CD4-positive, CD25-positive, alpha-beta regulatory T cell (primary cell): ENCODE results near the gene RFX3. TPM values are rescaled to one million over a fixed set of nuclear protein-coding genes. Genes with fewer than 3 reads are reported as not detected.

Experiments
- ATAC-seq, 2 donors: fragments of 150-1000 bp; cut with Tn5 transposase; one replicate each; pipeline ENCODE4 v1.10.0; 2021; ENCODE audit warnings: low read depth in 2 of 2, moderate number of reproducible peaks in 2 of 2, moderate library complexity in 1 of 2
- DNase-seq, 3 donors: peaks; one replicate each; pipeline versions ENCODE4 v3.0.0 to v3.0.0-alpha.2; 2012 to 2022; ENCODE audit warnings: mixed read lengths in 1 of 3
- H3K27ac ChIP-seq: one replicate; pipeline ENCODE4 v1.7.0; 2013; ENCODE audit warnings: mild to moderate bottlenecking, low read length; ENCODE audit not compliant: insufficient read depth, poor library complexity, severe bottlenecking
- H3K27me3 ChIP-seq: one replicate; pipeline ENCODE4 v1.7.0; 2013; ENCODE audit warnings: low read length; ENCODE audit not compliant: control insufficient read depth, insufficient read depth
- H3K36me3 ChIP-seq: one replicate; pipeline ENCODE4 v1.7.0; 2013; ENCODE audit warnings: mild to moderate bottlenecking, low read length, moderate library complexity; ENCODE audit not compliant: control insufficient read depth, insufficient read depth
- H3K4me1 ChIP-seq: 2 replicates; pipeline ENCODE4 v1.7.0; 2013; ENCODE audit warnings: mild to moderate bottlenecking, low read length; ENCODE audit not compliant: insufficient read depth, control insufficient read depth, poor library complexity, severe bottlenecking
- H3K4me3 ChIP-seq: one replicate; pipeline ENCODE4 v1.7.0; 2013; ENCODE audit warnings: low read depth, mild to moderate bottlenecking, low read length, moderate library complexity
- H3K9me3 ChIP-seq, 2 experiments: 1 replicate in 1 of 2; 2 replicates in 1 of 2; pipeline ENCODE4 v1.7.0; 2013; ENCODE audit warnings: low read length in 2 of 2, mild to moderate bottlenecking in 1 of 2, moderate library complexity in 1 of 2; ENCODE audit not compliant: control insufficient read depth in 2 of 2
- H3K27ac Mint-ChIP-seq, 3 donors: one replicate each; pipeline ENCODE4 v1.8.0; 2020 to 2022; ENCODE audit warnings: mild to moderate bottlenecking in 3 of 3, mixed read lengths in 3 of 3, moderate library complexity in 2 of 3
- H3K27me3 Mint-ChIP-seq: one replicate; pipeline ENCODE4 v1.8.0; 2022; ENCODE audit warnings: mild to moderate bottlenecking, mixed read lengths
- H3K36me3 Mint-ChIP-seq: one replicate; pipeline ENCODE4 v1.8.0; 2020; ENCODE audit warnings: mixed read lengths
- H3K4me1 Mint-ChIP-seq, 4 donors: one replicate each; pipeline ENCODE4 v1.8.0; 2020 to 2022; ENCODE audit warnings: mixed read lengths in 4 of 4, mild to moderate bottlenecking in 1 of 4
- H3K4me3 Mint-ChIP-seq, 4 donors: one replicate each; pipeline ENCODE4 v1.8.0; 2020 to 2022; ENCODE audit warnings: mild to moderate bottlenecking in 4 of 4, mixed read lengths in 4 of 4, moderate library complexity in 3 of 4
- H3K9me3 Mint-ChIP-seq, 7 donors: one replicate each; pipeline ENCODE4 v1.8.0; 2020 to 2022; ENCODE audit warnings: mixed read lengths in 7 of 7, mild to moderate bottlenecking in 3 of 7, moderate library complexity in 2 of 7
- polyA plus RNA-seq, 4 donors: library from polyadenylated mRNA; unstranded; fragments of 300-500 nt; fragmentation: Illumina TruSeq; gene quantifications; one replicate each; pipeline ENCODE4 v1.2.3, GENCODE V29; 2021
- total RNA-seq: library from RNA; stranded (reverse); gene quantifications from one replicate; pipeline ENCODE4 v1.2.3, GENCODE V29; 2022

RFX3 gene
- total and polyA plus RNA-seq, 5 donors from 2014 or later = 6.7 to 40.4 (median 7.6) TPM

GRCh38 chr9:3361116-3361515 is 164.7 kb downstream of the RFX3 start:
- no peaks in the 10 kb centered on the region for H3K9me3 ChIP-seq
- Mint-ChIP-seq H3K4me3 (no peak overlapping the region), H3K9me3 (peaks cover 0 to 5% (median 0%) of the 10 kb centered on the region in 7 donors), H3K36me3 (peaks cover 19% of the 10 kb centered on the region), H3K27me3 (no peaks in the 10 kb centered on the region), H3K27ac (no peak overlapping the region), H3K4me1 (peaks cover 7 to 22% (median 18%) of the 10 kb centered on the region in 4 donors)
- H3K4me3 ChIP-seq = no peak overlapping the region
- H3K27ac ChIP-seq = no peak overlapping the region
- DNase-seq = no peak
- no peak for ATAC-seq
- H3K36me3 ChIP-seq = no peaks in the 10 kb centered on the region
- no peaks in the 10 kb centered on the region for H3K27me3 ChIP-seq
- H3K4me1 ChIP-seq = no peaks in the 10 kb centered on the region

DNA sequence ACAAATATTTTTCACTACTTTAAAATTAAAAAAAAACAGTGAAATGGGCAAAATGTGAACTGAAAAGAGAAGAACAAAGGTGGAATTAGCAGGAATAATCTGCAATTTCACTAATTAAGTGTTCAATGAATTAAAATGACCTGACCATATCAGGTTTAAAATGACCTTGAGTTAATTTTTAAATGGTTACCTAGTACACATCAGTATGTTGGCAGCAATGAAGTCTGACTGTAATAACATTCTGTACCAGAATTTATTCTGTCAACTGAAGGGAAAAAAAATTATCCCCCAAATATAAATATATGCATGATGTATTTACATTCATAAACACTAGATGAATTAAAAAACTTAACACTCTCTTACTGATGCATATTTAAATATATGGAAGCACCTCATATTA is 165.6 kb downstream of the RFX3 start:
- H3K4me3 Mint-ChIP-seq = no peak overlapping the region
- Histone ChIP-seq H3K27me3 (no peaks in the 10 kb centered on the region), H3K9me3 (no peaks in the 10 kb centered on the region), H3K4me1 (no peaks in the 10 kb centered on the region), H3K36me3 (no peaks in the 10 kb centered on the region), H3K27ac (no peak overlapping the region), H3K4me3 (no peak overlapping the region)
- DNase-seq (no peak), ATAC-seq (no peak)
- peaks cover 6 to 17% (median 14%) of the 10 kb centered on the region in 4 donors for H3K4me1 Mint-ChIP-seq
- peaks cover 0 to 5% (median 0%) of the 10 kb centered on the region in 7 donors for H3K9me3 Mint-ChIP-seq
- H3K27me3 Mint-ChIP-seq = no peaks in the 10 kb centered on the region
- no peak overlapping the region for H3K27ac Mint-ChIP-seq
- H3K36me3 Mint-ChIP-seq = peaks cover 19% of the 10 kb centered on the region

DNA sequence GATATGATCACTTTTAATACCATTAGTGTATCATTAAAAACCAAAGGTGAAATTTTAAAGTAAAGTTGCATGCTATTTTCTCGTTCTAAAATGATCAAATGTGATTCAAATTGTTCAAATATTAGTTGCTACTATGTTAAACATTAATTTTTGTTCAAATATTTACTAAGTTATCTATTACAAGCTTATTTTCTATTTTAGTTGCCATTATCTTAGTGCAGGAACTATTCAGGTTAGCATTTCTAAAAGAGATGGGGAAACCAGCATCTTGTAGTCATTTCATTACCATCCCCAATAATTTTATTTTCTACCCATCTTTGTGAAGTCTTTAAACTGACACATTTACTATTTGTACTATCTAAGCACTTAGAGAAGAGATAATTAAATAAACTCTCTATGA is 166.0 kb downstream of the RFX3 start:
- H3K4me3 ChIP-seq = no peak overlapping the region
- ATAC-seq (no peak), DNase-seq (no peak)
- peaks cover 0 to 5% (median 0%) of the 10 kb centered on the region in 7 donors for H3K9me3 Mint-ChIP-seq
- no peaks in the 10 kb centered on the region for H3K36me3 ChIP-seq
- H3K9me3 ChIP-seq = no peaks in the 10 kb centered on the region
- H3K36me3 Mint-ChIP-seq = peaks cover 19% of the 10 kb centered on the region
- H3K27ac Mint-ChIP-seq = no peak overlapping the region
- H3K27ac ChIP-seq = no peak overlapping the region
- no peak overlapping the region for H3K4me3 Mint-ChIP-seq
- H3K27me3 Mint-ChIP-seq = no peaks in the 10 kb centered on the region
- H3K27me3 ChIP-seq = no peaks in the 10 kb centered on the region
- H3K4me1 Mint-ChIP-seq = peaks cover 6 to 17% (median 14%) of the 10 kb centered on the region in 4 donors
- H3K4me1 ChIP-seq = no peaks in the 10 kb centered on the region

- H3K36me3 Mint-ChIP-seq = peaks cover 15% of the 10 kb centered on the region
- Histone ChIP-seq H3K4me1 (no peaks in the 10 kb centered on the region), H3K27me3 (no peaks in the 10 kb centered on the region), H3K9me3 (no peaks in the 10 kb centered on the region), H3K36me3 (no peaks in the 10 kb centered on the region), H3K27ac (no peak overlapping the region), H3K4me3 (no peak overlapping the region)
- no peak overlapping the region for H3K4me3 Mint-ChIP-seq
- peaks cover 6 to 23% (median 12%) of the 10 kb centered on the region in 4 donors for H3K4me1 Mint-ChIP-seq
- peaks cover 0 to 9% (median 2%) of the 10 kb centered on the region in 7 donors for H3K9me3 Mint-ChIP-seq
- DNase-seq (no peak), ATAC-seq (no peak)
- H3K27ac Mint-ChIP-seq = no peak overlapping the region
- no peaks in the 10 kb centered on the region for H3K27me3 Mint-ChIP-seq
These were observed 166.6 kb downstream of the RFX3 start for GRCh38 chr9:3359048-3359692.

GRCh38 chr9:3348169-3348568 is 177.6 kb downstream of the RFX3 start:
- H3K27ac Mint-ChIP-seq = no peak overlapping the region
- Histone ChIP-seq H3K27ac (no peak overlapping the region), H3K4me1 (no peaks in the 10 kb centered on the region)

GRCh38 chr9:3346549-3346948 is 179.3 kb downstream of the RFX3 start:
- ATAC-seq = no peak
- Histone ChIP-seq H3K4me1 (no peaks in the 10 kb centered on the region), H3K27ac (no peak overlapping the region), H3K4me3 (no peak overlapping the region), H3K36me3 (peaks cover 5% of the 10 kb centered on the region), H3K9me3 (no peaks in the 10 kb centered on the region), H3K27me3 (no peaks in the 10 kb centered on the region)
- peaks cover 0 to 10% (median 0%) of the 10 kb centered on the region in 7 donors for H3K9me3 Mint-ChIP-seq
- H3K27ac Mint-ChIP-seq = no peak overlapping the region
- no peaks in the 10 kb centered on the region for H3K27me3 Mint-ChIP-seq
- H3K4me3 Mint-ChIP-seq = no peak overlapping the region
- no peak for DNase-seq
- H3K4me1 Mint-ChIP-seq = peaks cover 2 to 17% (median 4%) of the 10 kb centered on the region in 4 donors
- peaks cover 15% of the 10 kb centered on the region for H3K36me3 Mint-ChIP-seq

More at GRCh38 chr9:3348169-3348568, 177.6 kb downstream of the RFX3 start:
- peaks cover 2 to 21% (median 4%) of the 10 kb centered on the region in 4 donors for H3K4me1 Mint-ChIP-seq
- no peak overlapping the region for H3K4me3 ChIP-seq
- H3K4me3 Mint-ChIP-seq = no peak overlapping the region
- H3K36me3 Mint-ChIP-seq = peaks cover 16% of the 10 kb centered on the region
- H3K27me3 Mint-ChIP-seq = no peaks in the 10 kb centered on the region
- no peaks in the 10 kb centered on the region for H3K27me3 ChIP-seq
- ATAC-seq (no peak), DNase-seq (no peak)
- peaks cover 5% of the 10 kb centered on the region for H3K36me3 ChIP-seq
- peaks cover 0 to 13% (median 2%) of the 10 kb centered on the region in 7 donors for H3K9me3 Mint-ChIP-seq
- no peaks in the 10 kb centered on the region for H3K9me3 ChIP-seq

- no peak overlapping the region for H3K4me3 Mint-ChIP-seq
- H3K4me1 ChIP-seq = no peaks in the 10 kb centered on the region
- ATAC-seq (no peak), DNase-seq (no peak)
- H3K4me3 ChIP-seq = no peak overlapping the region
- H3K9me3 ChIP-seq = no peaks in the 10 kb centered on the region
- peaks cover 0 to 3% (median 0%) of the 10 kb centered on the region in 7 donors for H3K9me3 Mint-ChIP-seq
- peaks cover 19% of the 10 kb centered on the region for H3K36me3 Mint-ChIP-seq
- H3K27me3 ChIP-seq = no peaks in the 10 kb centered on the region
- no peak overlapping the region for H3K27ac ChIP-seq
- no peaks in the 10 kb centered on the region for H3K27me3 Mint-ChIP-seq
- H3K27ac Mint-ChIP-seq = no peak overlapping the region
- H3K36me3 ChIP-seq = peaks cover 5% of the 10 kb centered on the region
- peaks cover 6 to 16% (median 9%) of the 10 kb centered on the region in 4 donors for H3K4me1 Mint-ChIP-seq
These were observed 182.1 kb downstream of the RFX3 start for GRCh38 chr9:3343671-3344070.
